ENCODE measurements around the gene PES1. TPM values are rescaled to one million over a fixed set of nuclear protein-coding genes. Genes with fewer than 3 reads are reported as not detected.

PES1 gene
- polyA plus RNA-seq, 3 donors: 32.2 to 36.6 (median 35.6) TPM

GRCh38 chr22:30640361-30640760 is 48.7 kb upstream of the PES1 start:
- Histone ChIP-seq H3K4me3 (replicated peaks in 1 of 3; ENCODE audit: low read depth in 2 of 3, low read length in 3 of 3) (no peak overlapping the region), H3K36me3 (replicated peaks in 1 of 2; ENCODE audit: control insufficient read depth in 1 of 2, insufficient read depth in 2 of 2, low read length in 2 of 2) (no peaks in the 10 kb centered on the region), H4K20me1 (ENCODE audit: insufficient read depth, low read length) (no peaks in the 10 kb centered on the region), H3K79me2 (ENCODE audit: insufficient read depth, low read length) (no peaks in the 10 kb centered on the region), H3K4me2 (replicated peaks; ENCODE audit: extremely low read depth, low read length, poor library complexity, severe bottlenecking) (no peak overlapping the region), H3K27me3 (ENCODE audit: control insufficient read depth in 2 of 2, insufficient read depth in 2 of 2, low read length in 2 of 2) (peaks cover 0 to 6% of the 10 kb centered on the region in 2 donors), H3K4me1 (ENCODE audit: control insufficient read depth in 1 of 2, insufficient read depth in 2 of 2, low read length in 2 of 2) (peaks cover 14 to 20% of the 10 kb centered on the region in 2 donors), H3K27ac (ENCODE audit: low read depth in 1 of 2, low read length in 2 of 2) (no peak overlapping the region), H3K9ac (ENCODE audit: insufficient read depth, low read length, poor library complexity, severe bottlenecking) (no peak overlapping the region), H2AFZ (ENCODE audit: insufficient read depth, low read depth, low read length, poor library complexity, severe bottlenecking) (no peak overlapping the region), H3K9me3 (replicated peaks in 1 of 2; ENCODE audit: control insufficient read depth in 1 of 2, insufficient read depth in 1 of 2, low read length in 2 of 2) (no peaks in the 10 kb centered on the region)
- H3K4me1 Mint-ChIP-seq: peaks cover 7% of the 10 kb centered on the region
- H3K27ac Mint-ChIP-seq: no peak overlapping the region
- TF ChIP-seq CTCF (IDR thresholded peaks at IDR 0.05): no peak
- DNase-seq: no peak
- H3K36me3 Mint-ChIP-seq: no peaks in the 10 kb centered on the region
- WGBS (ENCODE audit: insufficient coverage): 100% methylated on average over 3 of the region's 4 CpGs
- H3K4me3 Mint-ChIP-seq: no peak overlapping the region
- intact Hi-C loops (cut with micrococcal nuclease): no loop called here
- peaks cover 4 to 6% (median 5%) of the 10 kb centered on the region in 3 donors for H3K27me3 Mint-ChIP-seq (ENCODE audit: low read depth in 3 of 3)
- H3K9me3 Mint-ChIP-seq: peaks cover 0 to 6% (median 2%) of the 10 kb centered on the region in 7 donors

GRCh38 chr22:30637701-30638114 is 46.0 kb upstream of the PES1 start:
- H3K36me3 ChIP-seq (replicated peaks in 1 of 2; ENCODE audit: control insufficient read depth in 1 of 2, insufficient read depth in 2 of 2, low read length in 2 of 2): no peaks in the 10 kb centered on the region
- no peaks in the 10 kb centered on the region for H3K79me2 ChIP-seq (ENCODE audit: insufficient read depth, low read length)
- no peaks in the 10 kb centered on the region for H4K20me1 ChIP-seq (ENCODE audit: insufficient read depth, low read length)
- H3K27ac Mint-ChIP-seq: no peak overlapping the region
- H3K27ac ChIP-seq (ENCODE audit: low read depth in 1 of 2, low read length in 2 of 2): no peak overlapping the region
- H3K4me3 Mint-ChIP-seq: peak overlapping the region; percentile 34 to 51
- no peak overlapping the region for H3K9ac ChIP-seq (ENCODE audit: insufficient read depth, low read length, poor library complexity, severe bottlenecking)
- peaks cover 3 to 11% (median 5%) of the 10 kb centered on the region in 3 donors for H3K27me3 Mint-ChIP-seq (ENCODE audit: low read depth in 3 of 3)
- no CpG with 5 or more reads among the region's 1 CpG for WGBS (ENCODE audit: insufficient coverage)
- peaks cover 0 to 7% (median 2%) of the 10 kb centered on the region in 7 donors for H3K9me3 Mint-ChIP-seq
- H3K4me3 ChIP-seq (replicated peaks in 1 of 3; ENCODE audit: low read depth in 2 of 3, low read length in 3 of 3): no peak overlapping the region
- TF ChIP-seq CTCF (IDR thresholded peaks at IDR 0.05): no peak
- no peak overlapping the region for H2AFZ ChIP-seq (ENCODE audit: insufficient read depth, low read depth, low read length, poor library complexity, severe bottlenecking)
- no peak overlapping the region for H3K4me2 ChIP-seq (replicated peaks; ENCODE audit: extremely low read depth, low read length, poor library complexity, severe bottlenecking)
- H3K4me1 ChIP-seq (ENCODE audit: control insufficient read depth in 1 of 2, insufficient read depth in 2 of 2, low read length in 2 of 2): peaks cover 28 to 33% of the 10 kb centered on the region in 2 donors
- no peaks in the 10 kb centered on the region for H3K9me3 ChIP-seq (replicated peaks in 1 of 2; ENCODE audit: control insufficient read depth in 1 of 2, insufficient read depth in 1 of 2, low read length in 2 of 2)
- peaks cover 21% of the 10 kb centered on the region for H3K4me1 Mint-ChIP-seq
- no peaks in the 10 kb centered on the region for H3K36me3 Mint-ChIP-seq
- peaks cover 0 to 6% of the 10 kb centered on the region in 2 donors for H3K27me3 ChIP-seq (ENCODE audit: control insufficient read depth in 2 of 2, insufficient read depth in 2 of 2, low read length in 2 of 2)
- no peak for DNase-seq
- intact Hi-C loops (cut with micrococcal nuclease): no loop called here
